Activated naive CD4-positive, alpha-beta T cell treated with anti-CD3 and anti-CD28 coated beads, Interleukin-2, amount 10 ng/mL, durations not matched to agents 7 days and 5 days (primary cell): ENCODE results near the gene ADAMTS9.

Experiments used
- CTCF ChIA-PET: fragments of 350-600 bp; sonication (Branson Sonifier 250); formaldehyde crosslinking; loops from one replicate; lab custom pipeline; 2021; ENCODE audit warnings: antibody characterized with exemption; lab: Charles Lee
- DNase-seq: peaks from one replicate; pipeline ENCODE4 v3.0.0-alpha.2; 2020
- H3K27ac Mint-ChIP-seq: one replicate; pipeline ENCODE4 v1.8.0; 2021; ENCODE audit warnings: mild to moderate bottlenecking, moderate library complexity, mixed read lengths
- H3K27me3 Mint-ChIP-seq: one replicate; pipeline ENCODE4 v1.8.0; 2021; ENCODE audit warnings: mild to moderate bottlenecking, mixed read lengths
- H3K36me3 Mint-ChIP-seq: one replicate; pipeline ENCODE4 v1.8.0; 2021; ENCODE audit warnings: mixed read lengths
- H3K4me1 Mint-ChIP-seq: one replicate; pipeline ENCODE4 v1.8.0; 2021; ENCODE audit warnings: mixed read lengths
- H3K4me3 Mint-ChIP-seq: one replicate; pipeline ENCODE4 v1.8.0; 2021; ENCODE audit warnings: mild to moderate bottlenecking, moderate library complexity, mixed read lengths
- H3K9me3 Mint-ChIP-seq: one replicate; pipeline ENCODE4 v1.8.0; 2021; ENCODE audit warnings: mixed read lengths

The ADAMTS9 gene

DNA sequence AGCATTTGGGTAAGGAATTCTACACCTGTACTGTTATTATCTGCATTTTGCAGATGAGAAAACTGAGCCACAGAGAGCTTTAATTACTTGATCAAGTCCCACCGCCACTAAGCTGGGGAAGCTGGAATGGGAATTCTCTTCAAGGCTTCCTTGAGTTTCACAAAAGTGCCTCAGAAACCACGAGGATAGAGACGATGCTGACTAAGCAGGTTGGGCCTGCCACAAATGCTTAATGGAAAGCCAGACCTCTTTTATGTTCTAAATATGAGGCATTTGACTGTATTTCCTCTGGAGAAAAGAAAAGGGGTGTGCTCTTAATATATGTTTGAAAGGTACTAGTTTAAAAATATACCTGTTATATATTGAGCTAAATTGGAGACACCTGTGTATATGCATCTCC is 34.7 kb downstream of the ADAMTS9 start:
- CTCF ChIA-PET: no interaction called here
- H3K36me3 Mint-ChIP-seq: no peaks in the 10 kb centered on the region
- H3K27ac Mint-ChIP-seq: no peak overlapping the region
- H3K9me3 Mint-ChIP-seq: no peaks in the 10 kb centered on the region
- H3K4me1 Mint-ChIP-seq: no peaks in the 10 kb centered on the region
- DNase-seq: no peak
- H3K4me3 Mint-ChIP-seq: no peak overlapping the region
- no peaks in the 10 kb centered on the region for H3K27me3 Mint-ChIP-seq

DNA sequence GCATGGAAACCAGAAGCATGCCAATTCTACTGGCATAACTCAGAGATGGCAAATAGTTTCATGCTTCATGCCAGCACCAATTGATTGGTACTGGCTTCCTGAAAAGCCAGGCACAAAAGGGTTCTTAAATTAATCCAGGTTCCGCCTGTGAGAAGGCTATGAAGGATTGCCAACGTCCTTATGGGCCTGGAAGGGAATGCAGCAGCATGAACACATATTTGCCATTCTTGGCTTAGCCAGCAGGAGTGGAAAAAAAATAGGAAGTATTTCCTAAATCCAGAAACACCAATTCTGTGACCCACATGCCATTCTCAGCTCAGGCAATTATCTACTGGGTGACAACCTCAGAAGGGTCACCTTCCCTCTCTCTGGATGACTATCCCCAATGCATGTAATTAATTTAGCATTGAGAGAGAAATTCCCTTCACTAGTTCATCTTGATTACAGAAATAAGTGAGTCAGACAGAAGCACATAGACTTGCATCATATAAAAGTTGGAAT is 36.0 kb downstream of the ADAMTS9 start:
- CTCF ChIA-PET: no interaction called here
- no peak overlapping the region for H3K4me3 Mint-ChIP-seq
- H3K27me3 Mint-ChIP-seq: no peaks in the 10 kb centered on the region
- H3K4me1 Mint-ChIP-seq: no peaks in the 10 kb centered on the region
- no peaks in the 10 kb centered on the region for H3K9me3 Mint-ChIP-seq
- no peak overlapping the region for H3K27ac Mint-ChIP-seq
- H3K36me3 Mint-ChIP-seq: no peaks in the 10 kb centered on the region
- no peak for DNase-seq

DNA sequence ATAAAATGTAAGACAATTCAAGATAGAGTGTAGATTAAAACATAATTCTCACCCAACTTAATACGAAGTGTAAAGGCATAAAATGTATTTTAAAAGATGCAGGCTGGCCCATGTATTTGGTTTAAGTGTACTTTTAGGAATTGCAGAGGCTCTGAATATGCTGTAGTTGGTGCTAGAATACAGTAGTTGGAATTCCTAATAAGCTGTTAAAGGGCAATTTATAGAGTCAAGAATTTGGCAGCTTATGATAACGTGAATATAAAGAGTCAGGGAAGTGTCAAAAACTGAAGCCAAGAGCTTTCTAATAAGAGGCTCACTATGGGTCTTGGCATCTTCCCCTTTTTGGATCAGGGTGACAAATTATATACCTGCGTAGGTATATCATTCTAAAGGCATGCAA is 36.5 kb downstream of the ADAMTS9 start:
- H3K36me3 Mint-ChIP-seq: no peaks in the 10 kb centered on the region
- CTCF ChIA-PET: no interaction called here
- H3K4me3 Mint-ChIP-seq: no peak overlapping the region
- H3K4me1 Mint-ChIP-seq: no peaks in the 10 kb centered on the region
- no peak for DNase-seq
- no peaks in the 10 kb centered on the region for H3K9me3 Mint-ChIP-seq
- H3K27me3 Mint-ChIP-seq: no peaks in the 10 kb centered on the region
- no peak overlapping the region for H3K27ac Mint-ChIP-seq

DNA sequence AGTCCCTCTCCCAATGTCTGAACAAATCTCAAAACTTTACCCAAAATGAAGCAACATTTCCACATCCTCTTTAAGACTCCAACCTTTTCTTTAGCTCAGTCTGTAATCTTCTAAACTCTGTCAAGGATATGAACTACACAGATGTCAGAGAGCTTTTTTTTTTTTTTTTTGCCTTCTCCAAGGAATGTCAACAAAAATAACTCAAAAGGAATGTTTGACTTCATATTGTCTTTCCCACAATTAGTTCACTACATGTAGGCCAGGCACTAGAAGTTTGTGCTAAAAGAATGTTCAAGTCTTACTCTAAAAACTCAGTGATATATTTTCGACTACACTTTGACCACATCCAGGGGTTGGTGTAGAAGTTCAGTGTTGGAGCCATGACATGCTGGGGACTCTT is 37.1 kb downstream of the ADAMTS9 start:
- H3K4me3 Mint-ChIP-seq: no peak overlapping the region
- no peaks in the 10 kb centered on the region for H3K4me1 Mint-ChIP-seq
- no peaks in the 10 kb centered on the region for H3K9me3 Mint-ChIP-seq
- CTCF ChIA-PET: no interaction called here
- DNase-seq: no peak
- no peak overlapping the region for H3K27ac Mint-ChIP-seq
- H3K27me3 Mint-ChIP-seq: no peaks in the 10 kb centered on the region
- no peaks in the 10 kb centered on the region for H3K36me3 Mint-ChIP-seq

DNA sequence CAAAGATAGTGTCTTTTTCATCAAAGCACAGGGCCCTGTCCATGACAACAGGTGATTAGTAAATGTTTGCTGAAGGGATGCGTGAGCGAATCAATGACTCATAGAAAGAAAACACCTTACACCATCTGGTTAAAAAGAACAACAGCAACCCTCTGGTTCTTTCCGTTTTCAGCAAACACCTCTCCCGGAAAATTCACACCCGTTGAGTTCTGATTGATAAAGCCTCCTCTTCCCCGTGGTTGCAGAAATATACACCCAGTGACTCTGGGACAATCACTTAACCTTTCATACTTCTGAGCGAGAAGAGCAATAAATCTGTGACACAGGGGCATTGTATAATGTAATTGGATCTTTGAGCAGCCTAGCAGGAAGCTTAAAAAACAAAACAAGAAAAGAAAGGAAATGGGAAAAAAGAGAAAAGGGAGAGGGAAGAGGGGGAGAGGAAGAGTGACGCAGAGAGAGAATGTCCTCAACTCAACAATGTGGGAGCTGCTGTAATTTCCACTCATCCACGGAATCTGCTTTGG is 37.6 kb downstream of the ADAMTS9 start:
- Mint-ChIP-seq H3K4me3 (no peak overlapping the region), H3K27me3 (no peaks in the 10 kb centered on the region), H3K36me3 (no peaks in the 10 kb centered on the region), H3K4me1 (no peaks in the 10 kb centered on the region), H3K27ac (no peak overlapping the region), H3K9me3 (no peaks in the 10 kb centered on the region)
- CTCF ChIA-PET: no interaction called here
- no peak for DNase-seq

DNA sequence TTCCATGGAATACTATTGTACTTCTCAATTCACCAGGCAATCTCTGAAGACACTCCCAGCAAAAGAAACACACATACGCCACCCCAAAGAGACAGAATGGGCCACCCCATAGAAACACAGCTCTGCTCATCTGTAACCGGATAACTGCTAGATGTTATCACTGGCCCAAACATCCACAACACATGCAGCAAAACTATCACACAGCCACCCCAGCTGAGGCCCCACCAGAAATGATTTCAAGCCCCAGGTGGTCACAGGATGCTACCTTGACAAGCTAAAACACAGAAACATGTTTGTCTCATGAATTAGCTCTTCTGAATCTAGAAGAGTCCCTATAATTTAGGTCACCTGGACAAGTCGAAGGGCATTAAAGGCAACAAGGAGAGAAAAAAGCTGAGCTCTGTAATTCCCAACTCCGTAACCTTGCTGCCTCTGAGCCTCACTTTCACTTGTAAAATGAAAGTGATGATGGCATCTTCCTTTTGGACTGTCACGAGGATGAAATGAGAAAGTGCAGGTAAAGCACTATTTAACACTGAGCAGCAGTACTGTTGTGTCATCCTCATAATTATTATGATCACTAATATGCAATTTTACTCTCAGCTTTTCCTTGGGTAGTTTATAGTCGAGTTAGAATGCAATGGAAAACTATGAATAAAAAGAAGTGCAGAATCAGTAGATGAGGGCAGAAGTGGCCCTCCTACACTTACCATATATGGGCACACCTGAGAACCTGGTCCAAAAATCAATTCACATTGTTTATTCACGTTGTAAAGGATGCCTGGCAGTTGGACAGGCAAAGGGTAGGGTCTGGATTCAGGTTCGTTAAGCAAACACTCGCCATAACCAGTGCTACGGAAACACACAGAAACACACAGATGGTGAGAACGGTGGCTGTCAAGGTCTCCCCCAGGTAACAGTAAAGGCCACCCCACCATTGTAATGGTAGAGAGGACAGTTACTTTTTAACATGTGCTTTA is 38.6 kb downstream of the ADAMTS9 start:
- H3K9me3 Mint-ChIP-seq: no peaks in the 10 kb centered on the region

DNA sequence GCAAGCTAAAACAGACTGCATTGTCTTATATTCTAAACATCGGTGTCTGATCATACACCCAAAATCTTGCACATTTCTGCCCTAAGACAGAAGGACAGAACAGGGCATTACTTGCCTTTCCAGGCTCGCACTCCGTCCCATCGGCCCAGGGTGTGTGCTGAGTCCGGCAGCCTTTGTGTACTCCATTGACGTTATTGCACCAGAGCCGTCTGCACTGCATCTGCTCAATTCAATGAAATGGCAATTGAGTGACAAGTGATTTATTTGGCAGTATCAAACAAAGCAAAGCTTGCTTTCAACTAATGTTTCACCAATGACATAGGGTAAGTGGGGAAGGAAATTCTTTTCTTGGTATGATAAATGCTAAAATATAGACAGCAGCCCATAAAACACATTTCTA is 40.0 kb downstream of the ADAMTS9 start:
- Mint-ChIP-seq H3K36me3 (no peaks in the 10 kb centered on the region), H3K27me3 (no peaks in the 10 kb centered on the region), H3K27ac (no peak overlapping the region), H3K4me1 (no peaks in the 10 kb centered on the region), H3K4me3 (no peak overlapping the region), H3K9me3 (no peaks in the 10 kb centered on the region)
- no peak for DNase-seq
- CTCF ChIA-PET: no interaction called here

More for the DNA sequence above, 38.6 kb downstream of the ADAMTS9 start:
- Mint-ChIP-seq H3K27ac (no peak overlapping the region), H3K36me3 (no peaks in the 10 kb centered on the region), H3K4me1 (no peaks in the 10 kb centered on the region), H3K4me3 (no peak overlapping the region), H3K27me3 (no peaks in the 10 kb centered on the region)
- CTCF ChIA-PET: no interaction called here
- no peak for DNase-seq

DNA sequence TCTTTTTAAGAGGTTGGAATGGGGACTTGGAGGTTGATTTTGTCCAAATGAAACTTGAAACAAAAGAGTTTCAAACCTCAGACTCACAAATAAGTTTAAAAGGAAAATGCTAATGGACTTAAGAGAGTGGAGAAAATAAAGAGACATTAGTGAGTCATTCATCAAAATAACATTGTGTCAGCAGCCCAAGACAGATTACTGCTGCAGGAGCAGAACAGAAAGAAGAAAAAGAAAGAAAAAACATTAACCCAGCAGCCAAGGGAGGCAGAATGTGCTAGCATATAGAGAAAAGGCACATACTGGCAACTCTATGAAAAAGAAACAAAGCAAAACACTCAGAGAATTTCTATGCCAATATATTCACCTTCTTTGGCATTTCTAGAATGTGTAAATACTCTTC is 42.6 kb downstream of the ADAMTS9 start:
- no peak for DNase-seq
- no peaks in the 10 kb centered on the region for H3K36me3 Mint-ChIP-seq
- no peak overlapping the region for H3K27ac Mint-ChIP-seq
- H3K27me3 Mint-ChIP-seq: no peaks in the 10 kb centered on the region
- H3K4me3 Mint-ChIP-seq: no peak overlapping the region
- CTCF ChIA-PET: no interaction called here
- H3K4me1 Mint-ChIP-seq: no peaks in the 10 kb centered on the region
- H3K9me3 Mint-ChIP-seq: no peaks in the 10 kb centered on the region

DNA sequence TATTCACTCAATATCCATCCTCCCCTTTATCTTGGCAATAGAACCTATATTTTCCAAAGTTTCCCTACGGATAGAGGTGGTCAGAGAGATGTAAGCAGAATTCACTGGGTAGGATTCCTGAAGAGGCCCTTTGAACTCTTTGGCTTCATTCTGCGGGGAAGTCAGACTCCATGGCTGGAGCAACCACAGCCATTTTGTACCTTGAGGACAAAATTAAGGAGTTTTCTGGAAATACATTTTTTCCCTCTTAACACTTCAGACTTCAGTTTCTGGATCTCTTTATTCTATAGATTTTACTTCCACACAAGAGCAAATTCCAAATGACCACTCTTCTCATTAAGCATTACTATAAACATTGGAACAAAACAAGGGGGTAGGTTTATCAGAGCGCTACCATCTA is 43.3 kb downstream of the ADAMTS9 start:
- Mint-ChIP-seq H3K4me3 (no peak overlapping the region), H3K9me3 (no peaks in the 10 kb centered on the region), H3K4me1 (no peaks in the 10 kb centered on the region), H3K27me3 (no peaks in the 10 kb centered on the region), H3K27ac (no peak overlapping the region), H3K36me3 (no peaks in the 10 kb centered on the region)
- CTCF ChIA-PET: no interaction called here
- no peak for DNase-seq

DNA sequence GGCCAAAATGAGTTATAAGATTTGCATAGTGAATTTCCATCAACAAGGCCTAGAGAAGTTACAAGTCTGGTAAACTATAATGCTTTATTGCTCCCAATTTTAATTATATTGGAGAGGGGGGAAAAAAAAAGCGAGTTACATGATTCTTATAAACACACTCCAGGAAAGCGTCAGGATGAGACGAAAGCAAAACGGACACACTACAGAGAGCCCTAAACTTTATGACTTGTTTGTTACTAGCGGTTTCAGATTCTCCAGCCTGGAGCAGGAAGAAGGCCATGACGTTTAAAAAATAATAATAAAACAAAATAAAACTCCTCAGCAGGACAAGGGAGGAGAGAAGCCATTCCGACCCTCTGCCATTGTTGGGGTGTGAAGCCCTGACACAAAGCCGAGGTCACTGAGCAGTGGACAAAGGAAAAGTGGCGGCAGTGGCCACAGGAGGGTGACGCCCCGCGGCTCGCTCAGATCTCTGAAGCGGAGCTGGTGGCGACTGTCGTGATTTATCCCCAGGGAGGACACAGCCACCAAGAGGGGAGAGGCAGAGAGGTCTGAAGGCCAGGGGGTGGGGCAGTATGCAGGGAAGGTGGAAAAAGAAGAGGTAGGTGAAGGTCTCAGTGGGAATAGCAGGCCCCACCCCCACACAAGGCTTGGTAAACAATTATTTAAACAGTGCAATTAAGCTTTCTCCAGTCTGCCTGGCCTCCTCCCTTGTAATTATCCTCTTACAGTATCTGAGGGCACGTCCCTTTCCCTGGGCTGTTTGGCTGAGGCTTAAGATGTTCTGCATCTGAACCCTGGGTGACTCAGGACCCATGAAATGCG is 45.3 kb downstream of the ADAMTS9 start:
- H3K27me3 Mint-ChIP-seq: no peaks in the 10 kb centered on the region
- no peak overlapping the region for H3K4me3 Mint-ChIP-seq
- no peak overlapping the region for H3K27ac Mint-ChIP-seq
- CTCF ChIA-PET: no interaction called here
- no peaks in the 10 kb centered on the region for H3K36me3 Mint-ChIP-seq
- no peaks in the 10 kb centered on the region for H3K9me3 Mint-ChIP-seq
- H3K4me1 Mint-ChIP-seq: no peaks in the 10 kb centered on the region
- DNase-seq: no peak

DNA sequence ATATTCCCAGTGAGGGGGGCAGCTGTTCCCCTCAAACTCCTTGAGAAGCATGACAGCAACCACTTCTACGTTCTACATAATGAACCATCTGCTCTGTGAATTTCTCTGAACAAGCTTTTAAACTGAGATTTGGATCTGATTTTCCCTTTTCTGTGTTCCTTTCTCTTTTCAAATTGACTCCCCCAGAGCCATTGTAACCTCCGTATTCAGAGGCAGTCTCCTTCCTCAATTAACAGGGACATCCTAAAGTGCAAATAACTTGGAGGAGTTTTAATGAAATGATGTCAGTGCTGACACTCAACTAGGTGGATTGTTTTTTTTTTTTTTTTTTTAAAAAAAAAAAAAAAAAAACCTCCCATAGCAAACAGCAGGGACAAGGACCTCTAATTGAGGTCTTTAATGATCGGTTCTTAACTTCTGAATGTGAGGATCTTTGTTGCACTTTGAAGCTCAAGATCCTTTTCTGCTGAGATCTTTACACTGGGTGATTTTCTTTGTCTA is 48.8 kb downstream of the ADAMTS9 start:
- CTCF ChIA-PET: no interaction called here
- DNase-seq: no peak
- Mint-ChIP-seq H3K36me3 (no peaks in the 10 kb centered on the region), H3K27ac (no peak overlapping the region), H3K27me3 (no peaks in the 10 kb centered on the region), H3K9me3 (no peaks in the 10 kb centered on the region), H3K4me1 (no peaks in the 10 kb centered on the region), H3K4me3 (no peak overlapping the region)

DNA sequence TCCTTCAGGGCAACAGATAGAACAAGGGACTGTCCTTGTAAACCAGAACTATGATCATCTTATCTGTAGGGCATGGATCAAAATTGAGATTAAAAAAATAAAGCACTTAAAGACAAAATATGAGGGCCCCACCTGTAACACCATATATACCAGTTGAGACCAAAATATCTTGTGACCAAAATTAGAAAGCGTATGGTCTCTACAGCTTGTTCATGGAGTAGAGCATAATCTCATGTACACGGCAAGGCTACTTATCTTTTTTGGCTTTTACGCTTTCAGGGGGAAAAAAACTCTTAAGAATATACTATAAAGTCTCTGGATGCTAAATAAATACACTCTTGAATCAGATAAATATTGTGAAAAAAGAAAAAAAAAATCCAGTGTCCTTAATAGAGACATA is 49.3 kb downstream of the ADAMTS9 start:
- no peaks in the 10 kb centered on the region for H3K9me3 Mint-ChIP-seq
- CTCF ChIA-PET: no interaction called here
- H3K27ac Mint-ChIP-seq: no peak overlapping the region
- H3K36me3 Mint-ChIP-seq: no peaks in the 10 kb centered on the region
- no peak overlapping the region for H3K4me3 Mint-ChIP-seq
- DNase-seq: no peak
- H3K4me1 Mint-ChIP-seq: no peaks in the 10 kb centered on the region
- no peaks in the 10 kb centered on the region for H3K27me3 Mint-ChIP-seq

DNA sequence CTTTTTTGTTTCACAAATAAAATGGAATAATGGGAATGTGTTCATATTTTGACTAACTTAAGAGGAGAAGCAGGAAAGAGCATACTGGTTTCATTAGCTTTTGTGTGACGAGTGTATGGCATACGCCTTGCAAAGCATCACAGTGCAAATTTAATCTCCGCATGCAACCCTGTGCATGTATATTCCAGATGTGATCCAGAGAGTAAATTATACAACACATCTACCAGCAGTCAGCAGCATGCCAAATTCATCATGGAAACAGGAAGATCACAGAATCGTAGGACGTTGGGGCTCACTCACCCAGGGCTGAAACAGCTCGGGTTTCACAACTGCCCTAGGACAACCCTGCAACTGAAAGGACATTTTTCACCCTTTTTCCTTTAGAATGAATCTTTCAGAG is 53.4 kb downstream of the ADAMTS9 start:
- Mint-ChIP-seq H3K4me1 (no peaks in the 10 kb centered on the region), H3K9me3 (no peaks in the 10 kb centered on the region), H3K36me3 (no peaks in the 10 kb centered on the region), H3K27ac (no peak overlapping the region), H3K27me3 (no peaks in the 10 kb centered on the region), H3K4me3 (no peak overlapping the region)
- CTCF ChIA-PET: no interaction called here
- no peak for DNase-seq

DNA sequence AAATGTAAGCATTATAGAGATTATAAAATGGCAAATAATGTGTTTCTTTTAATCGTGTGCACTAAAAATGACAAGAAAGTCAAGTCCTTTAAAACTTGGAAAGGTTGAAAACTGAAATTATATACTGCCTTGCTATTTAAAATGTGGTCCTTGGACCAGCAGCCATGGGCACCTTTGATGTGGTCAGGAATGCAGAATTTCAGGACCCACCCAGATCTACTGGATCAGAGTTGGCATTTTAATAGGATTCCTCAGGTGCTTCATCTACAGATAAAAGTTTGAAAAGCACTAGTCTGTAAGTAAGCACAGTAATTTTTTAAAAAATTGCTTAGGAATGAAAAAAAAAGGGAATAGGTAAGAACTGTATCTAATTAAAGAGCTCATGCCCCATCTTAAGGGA is 55.8 kb downstream of the ADAMTS9 start:
- no peaks in the 10 kb centered on the region for H3K27me3 Mint-ChIP-seq
- CTCF ChIA-PET: no interaction called here
- H3K36me3 Mint-ChIP-seq: no peaks in the 10 kb centered on the region
- H3K4me3 Mint-ChIP-seq: no peak overlapping the region
- no peak overlapping the region for H3K27ac Mint-ChIP-seq
- no peaks in the 10 kb centered on the region for H3K9me3 Mint-ChIP-seq
- DNase-seq: no peak
- no peaks in the 10 kb centered on the region for H3K4me1 Mint-ChIP-seq
